GM18858 (cell line): ENCODE data around the gene ZNF77.
"Not testable (repeated sequence)": the region's sequence is repeated elsewhere in the genome, so short reads cannot be mapped to it uniquely, and the experiment has no call there.

Experiments
- ATAC-seq: cut with Tn5 transposase; IDR thresholded peaks from one replicate; pipeline ENCODE4 v1.9.1; 2021; ENCODE audit not compliant: unreplicated experiment

The ZNF77 gene

GRCh38 chr19:2944775-2945574 lies at the start of gene ZNF77:
Gene ZNF77 (minus strand): TSS chr19:2944971. CDS start chr19:2944840, 131 bp downstream.
- ATAC-seq = peak; percentile 85

- no peak for ATAC-seq
Observed at GRCh38 chr19:2993579-2993978, 48.8 kb upstream of the ZNF77 start.

GRCh38 chr19:2992958-2993357 lies 48.2 kb upstream of the ZNF77 start:
- no peak for ATAC-seq

- not testable (repeated sequence) for ATAC-seq
Observed at GRCh38 chr19:2992333-2992732, 47.6 kb upstream of the ZNF77 start.

GRCh38 chr19:2989236-2989946 lies 44.6 kb upstream of the ZNF77 start:
- no peak for ATAC-seq

- no peak for ATAC-seq
Observed at GRCh38 chr19:2988568-2988967, 43.8 kb upstream of the ZNF77 start.

- no peak for ATAC-seq
Observed at GRCh38 chr19:2987797-2988196, 43.0 kb upstream of the ZNF77 start.

GRCh38 chr19:2986951-2987524 lies 42.3 kb upstream of the ZNF77 start:
- no peak for ATAC-seq

- no peak for ATAC-seq
Observed at GRCh38 chr19:2984215-2984528, 39.4 kb upstream of the ZNF77 start.

GRCh38 chr19:2983351-2984214 lies 38.8 kb upstream of the ZNF77 start:
- no peak for ATAC-seq

GRCh38 chr19:2982983-2983350 lies 38.2 kb upstream of the ZNF77 start:
- ATAC-seq = no peak

- no peak for ATAC-seq
Observed at GRCh38 chr19:2982561-2982960, 37.8 kb upstream of the ZNF77 start.

- no peak for ATAC-seq
Observed at GRCh38 chr19:2981898-2982297, 37.1 kb upstream of the ZNF77 start.

- ATAC-seq = no peak
Observed at GRCh38 chr19:2978772-2979171, 34.0 kb upstream of the ZNF77 start.

GRCh38 chr19:2978166-2978767 lies 33.5 kb upstream of the ZNF77 start:
- no peak for ATAC-seq

- ATAC-seq = no peak
Observed at GRCh38 chr19:2977746-2978138, 33.0 kb upstream of the ZNF77 start.

GRCh38 chr19:2977001-2977745 lies 32.4 kb upstream of the ZNF77 start, which contains the start of gene TLE6:
Gene TLE6 (plus strand): TSS chr19:2977564. CDS start chr19:2978234, 670 bp downstream.
- ATAC-seq = peak; percentile 86

GRCh38 chr19:2976609-2977000 lies 31.8 kb upstream of the ZNF77 start:
- no peak for ATAC-seq

GRCh38 chr19:2974342-2975041 lies 29.7 kb upstream of the ZNF77 start:
- no peak for ATAC-seq
